ENCODE measurements around the gene TNNI3. TPM values are rescaled to one million over a fixed set of nuclear protein-coding genes. Genes with fewer than 3 reads are reported as not detected.

Gene TNNI3
- total and polyA plus RNA-seq, 9 of the 15 experiments (the other 6 are each of a cell fraction or from before 2014, with no cell fraction given), result 4.7 to 158 (median 42.0) TPM

GRCh38 chr19:55166530-55167268 is 9.2 kb upstream of the TNNI3 start, which contains the start of gene DNAAF3 (continued):
- TF ChIP-seq IRF9 (tag; IDR thresholded peaks at IDR 0.05) (no peak), UBTF (IDR thresholded peaks at IDR 0.05; ENCODE audit: borderline replicate concordance in 1 of 2, low read depth in 2 of 2, low read length in 2 of 2) (no peak), TCF7L2 (IDR thresholded peaks at IDR 0.05; ENCODE audit: low read depth, low read length) (peak; percentile 96), CREB5 (CRISPR knock-in tag; IDR thresholded peaks at IDR 0.05) (no peak), STAT6 (CRISPR knock-in tag; IDR thresholded peaks at IDR 0.05) (no peak), FOSL1 (tag; conservative IDR thresholded peaks at IDR 0.05) (no peak), ELF4 (CRISPR knock-in tag; IDR thresholded peaks at IDR 0.05) (peak; percentile 87), PTBP1 (IDR thresholded peaks at IDR 0.05; ENCODE audit: low read depth, low read length) (no peak), PBX2 (CRISPR knock-in tag; IDR thresholded peaks at IDR 0.05; ENCODE audit: low read depth) (no peak), PBX2 (tag; conservative IDR thresholded peaks at IDR 0.05; ENCODE audit: low read depth) (no peak), HMG20B (CRISPR knock-in tag; IDR thresholded peaks at IDR 0.05) (no peak)
